Ramos (cell line): Measurements from ENCODE around the gene PDGFRB.
"Not testable (repeated sequence)": the region's sequence is repeated elsewhere in the genome, so short reads cannot be mapped to it uniquely, and the experiment has no call there.

ENCODE experiments used
- in situ Hi-C: fragments of 300-500 bp; cut with MboI; formaldehyde crosslinking; loops from one replicate; pipeline ENCODE4 v1.14.3; 2022; ENCODE audit warnings: low sequenced_read_pairs; ENCODE audit not compliant: unreplicated experiment

PDGFRB gene

GRCh38 chr5:150104550-150104870, 51.1 kb downstream of the PDGFRB start:
- in situ Hi-C loops, result no loop called here

GRCh38 chr5:150103678-150104549, 51.7 kb downstream of the PDGFRB start:
- in situ Hi-C loops, result no loop called here

GRCh38 chr5:150101023-150101422, 54.6 kb downstream of the PDGFRB start:
- in situ Hi-C loops, result no loop called here

GRCh38 chr5:150097152-150097551, 58.5 kb downstream of the PDGFRB start:
- in situ Hi-C loops, result no loop called here

- in situ Hi-C loops, result no loop called here
These were observed 63.4 kb downstream of the PDGFRB start for GRCh38 chr5:150092159-150092787.

GRCh38 chr5:150085950-150086715, 69.5 kb downstream of the PDGFRB start, which contains the start of gene CSF1R:
Gene CSF1R (minus strand): TSS chr5:150086554. CDS start chr5:150086427, 127 bp downstream.
- in situ Hi-C loops, result no loop called here

- in situ Hi-C loops, result no loop called here
These were observed 70.3 kb downstream of the PDGFRB start for GRCh38 chr5:150085191-150085912.

- in situ Hi-C loops, result not testable (repeated sequence)
These were observed 70.9 kb downstream of the PDGFRB start for GRCh38 chr5:150084754-150085153.

- in situ Hi-C loops, result no loop called here
These were observed 72.8 kb downstream of the PDGFRB start for GRCh38 chr5:150082889-150083288.

GRCh38 chr5:150082374-150082773, 73.3 kb downstream of the PDGFRB start:
- in situ Hi-C loops, result no loop called here

- in situ Hi-C loops, result no loop called here
These were observed 73.9 kb downstream of the PDGFRB start for GRCh38 chr5:150081541-150082283.

- in situ Hi-C loops, result no loop called here
These were observed 74.8 kb downstream of the PDGFRB start for GRCh38 chr5:150080696-150081435.

GRCh38 chr5:150079909-150080461, 75.7 kb downstream of the PDGFRB start:
- in situ Hi-C loops, result no loop called here

- in situ Hi-C loops, result no loop called here
These were observed 76.6 kb downstream of the PDGFRB start for GRCh38 chr5:150078802-150079689.

GRCh38 chr5:150077996-150078801, 77.4 kb downstream of the PDGFRB start:
- in situ Hi-C loops, result no loop called here

- in situ Hi-C loops, result no loop called here
These were observed 78.6 kb downstream of the PDGFRB start for GRCh38 chr5:150077060-150077459.

- in situ Hi-C loops, result no loop called here
These were observed 79.8 kb downstream of the PDGFRB start for GRCh38 chr5:150075806-150076205.
